ENCODE data around the gene SMS.

The SMS gene

GRCh38 chrX:22039541-22039940 lies 99.0 kb downstream of the SMS start:
- no peak overlapping the region for H3K4me3 ChIP-seq (replicated peaks; ENCODE audit: low read depth, low read length)
- no peak for DNase-seq (ENCODE audit: low read depth)
- no peak for TF ChIP-seq CTCF (IDR thresholded peaks at IDR 0.05; ENCODE audit: low read length, missing control alignments)

GRCh38 chrX:22040184-22040583 lies 99.7 kb downstream of the SMS start:
- no peak overlapping the region for H3K4me3 ChIP-seq (replicated peaks; ENCODE audit: low read depth, low read length)
- DNase-seq (ENCODE audit: low read depth): no peak
- no peak for TF ChIP-seq CTCF (IDR thresholded peaks at IDR 0.05; ENCODE audit: low read length, missing control alignments)

GRCh38 chrX:22041907-22042530 lies 101.5 kb downstream of the SMS start:
- TF ChIP-seq CTCF (IDR thresholded peaks at IDR 0.05; ENCODE audit: low read length, missing control alignments): no peak
- H3K4me3 ChIP-seq (replicated peaks; ENCODE audit: low read depth, low read length): no peak overlapping the region
- no peak for DNase-seq (ENCODE audit: low read depth)

GRCh38 chrX:22043872-22044271 lies 103.4 kb downstream of the SMS start:
- TF ChIP-seq CTCF (IDR thresholded peaks at IDR 0.05; ENCODE audit: low read length, missing control alignments): no peak
- H3K4me3 ChIP-seq (replicated peaks; ENCODE audit: low read depth, low read length): no peak overlapping the region
- DNase-seq (ENCODE audit: low read depth): no peak
